Measurements from ENCODE around the gene SARDH.

- TF ChIP-seq CTCF (IDR thresholded peaks at IDR 0.05; ENCODE audit: low read length) (no peak), EZH2 (IDR thresholded peaks at IDR 0.05; ENCODE audit: borderline replicate concordance, low read length) (no peak)
Measured at GRCh38 chr9:133677126-133678010, 60.8 kb downstream of the SARDH start.
